ENCODE results near the gene SPNS3. TPM values are rescaled to one million over a fixed set of nuclear protein-coding genes. Genes with fewer than 3 reads are reported as not detected.

The SPNS3 gene
- total and polyA plus RNA-seq, 2 of the 8 experiments (the other 6 are each of a cell fraction or from before 2014, with no cell fraction given), result not detected

DNA sequence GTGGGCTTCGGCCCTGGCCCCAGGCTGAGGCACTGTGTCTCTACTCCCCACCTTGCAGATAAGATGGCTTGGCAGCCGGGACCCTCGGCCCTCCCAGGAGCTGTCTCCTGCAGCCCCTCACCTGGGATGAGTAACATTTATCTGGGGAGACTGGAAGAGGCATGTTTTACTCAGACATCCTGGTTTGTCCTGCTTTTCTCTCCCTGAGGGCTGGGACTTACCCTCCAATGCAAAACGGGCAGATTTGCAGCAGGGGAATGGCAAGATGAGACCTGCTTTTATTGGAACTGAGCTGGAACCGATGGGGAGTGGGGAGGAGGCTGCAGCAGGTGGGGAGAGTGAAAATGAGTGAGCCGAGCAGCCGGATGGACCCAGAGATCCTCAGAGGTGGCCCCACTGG is 39.9 kb upstream of the SPNS3 start (continued):
- TF ChIP-seq, protein P1, sequence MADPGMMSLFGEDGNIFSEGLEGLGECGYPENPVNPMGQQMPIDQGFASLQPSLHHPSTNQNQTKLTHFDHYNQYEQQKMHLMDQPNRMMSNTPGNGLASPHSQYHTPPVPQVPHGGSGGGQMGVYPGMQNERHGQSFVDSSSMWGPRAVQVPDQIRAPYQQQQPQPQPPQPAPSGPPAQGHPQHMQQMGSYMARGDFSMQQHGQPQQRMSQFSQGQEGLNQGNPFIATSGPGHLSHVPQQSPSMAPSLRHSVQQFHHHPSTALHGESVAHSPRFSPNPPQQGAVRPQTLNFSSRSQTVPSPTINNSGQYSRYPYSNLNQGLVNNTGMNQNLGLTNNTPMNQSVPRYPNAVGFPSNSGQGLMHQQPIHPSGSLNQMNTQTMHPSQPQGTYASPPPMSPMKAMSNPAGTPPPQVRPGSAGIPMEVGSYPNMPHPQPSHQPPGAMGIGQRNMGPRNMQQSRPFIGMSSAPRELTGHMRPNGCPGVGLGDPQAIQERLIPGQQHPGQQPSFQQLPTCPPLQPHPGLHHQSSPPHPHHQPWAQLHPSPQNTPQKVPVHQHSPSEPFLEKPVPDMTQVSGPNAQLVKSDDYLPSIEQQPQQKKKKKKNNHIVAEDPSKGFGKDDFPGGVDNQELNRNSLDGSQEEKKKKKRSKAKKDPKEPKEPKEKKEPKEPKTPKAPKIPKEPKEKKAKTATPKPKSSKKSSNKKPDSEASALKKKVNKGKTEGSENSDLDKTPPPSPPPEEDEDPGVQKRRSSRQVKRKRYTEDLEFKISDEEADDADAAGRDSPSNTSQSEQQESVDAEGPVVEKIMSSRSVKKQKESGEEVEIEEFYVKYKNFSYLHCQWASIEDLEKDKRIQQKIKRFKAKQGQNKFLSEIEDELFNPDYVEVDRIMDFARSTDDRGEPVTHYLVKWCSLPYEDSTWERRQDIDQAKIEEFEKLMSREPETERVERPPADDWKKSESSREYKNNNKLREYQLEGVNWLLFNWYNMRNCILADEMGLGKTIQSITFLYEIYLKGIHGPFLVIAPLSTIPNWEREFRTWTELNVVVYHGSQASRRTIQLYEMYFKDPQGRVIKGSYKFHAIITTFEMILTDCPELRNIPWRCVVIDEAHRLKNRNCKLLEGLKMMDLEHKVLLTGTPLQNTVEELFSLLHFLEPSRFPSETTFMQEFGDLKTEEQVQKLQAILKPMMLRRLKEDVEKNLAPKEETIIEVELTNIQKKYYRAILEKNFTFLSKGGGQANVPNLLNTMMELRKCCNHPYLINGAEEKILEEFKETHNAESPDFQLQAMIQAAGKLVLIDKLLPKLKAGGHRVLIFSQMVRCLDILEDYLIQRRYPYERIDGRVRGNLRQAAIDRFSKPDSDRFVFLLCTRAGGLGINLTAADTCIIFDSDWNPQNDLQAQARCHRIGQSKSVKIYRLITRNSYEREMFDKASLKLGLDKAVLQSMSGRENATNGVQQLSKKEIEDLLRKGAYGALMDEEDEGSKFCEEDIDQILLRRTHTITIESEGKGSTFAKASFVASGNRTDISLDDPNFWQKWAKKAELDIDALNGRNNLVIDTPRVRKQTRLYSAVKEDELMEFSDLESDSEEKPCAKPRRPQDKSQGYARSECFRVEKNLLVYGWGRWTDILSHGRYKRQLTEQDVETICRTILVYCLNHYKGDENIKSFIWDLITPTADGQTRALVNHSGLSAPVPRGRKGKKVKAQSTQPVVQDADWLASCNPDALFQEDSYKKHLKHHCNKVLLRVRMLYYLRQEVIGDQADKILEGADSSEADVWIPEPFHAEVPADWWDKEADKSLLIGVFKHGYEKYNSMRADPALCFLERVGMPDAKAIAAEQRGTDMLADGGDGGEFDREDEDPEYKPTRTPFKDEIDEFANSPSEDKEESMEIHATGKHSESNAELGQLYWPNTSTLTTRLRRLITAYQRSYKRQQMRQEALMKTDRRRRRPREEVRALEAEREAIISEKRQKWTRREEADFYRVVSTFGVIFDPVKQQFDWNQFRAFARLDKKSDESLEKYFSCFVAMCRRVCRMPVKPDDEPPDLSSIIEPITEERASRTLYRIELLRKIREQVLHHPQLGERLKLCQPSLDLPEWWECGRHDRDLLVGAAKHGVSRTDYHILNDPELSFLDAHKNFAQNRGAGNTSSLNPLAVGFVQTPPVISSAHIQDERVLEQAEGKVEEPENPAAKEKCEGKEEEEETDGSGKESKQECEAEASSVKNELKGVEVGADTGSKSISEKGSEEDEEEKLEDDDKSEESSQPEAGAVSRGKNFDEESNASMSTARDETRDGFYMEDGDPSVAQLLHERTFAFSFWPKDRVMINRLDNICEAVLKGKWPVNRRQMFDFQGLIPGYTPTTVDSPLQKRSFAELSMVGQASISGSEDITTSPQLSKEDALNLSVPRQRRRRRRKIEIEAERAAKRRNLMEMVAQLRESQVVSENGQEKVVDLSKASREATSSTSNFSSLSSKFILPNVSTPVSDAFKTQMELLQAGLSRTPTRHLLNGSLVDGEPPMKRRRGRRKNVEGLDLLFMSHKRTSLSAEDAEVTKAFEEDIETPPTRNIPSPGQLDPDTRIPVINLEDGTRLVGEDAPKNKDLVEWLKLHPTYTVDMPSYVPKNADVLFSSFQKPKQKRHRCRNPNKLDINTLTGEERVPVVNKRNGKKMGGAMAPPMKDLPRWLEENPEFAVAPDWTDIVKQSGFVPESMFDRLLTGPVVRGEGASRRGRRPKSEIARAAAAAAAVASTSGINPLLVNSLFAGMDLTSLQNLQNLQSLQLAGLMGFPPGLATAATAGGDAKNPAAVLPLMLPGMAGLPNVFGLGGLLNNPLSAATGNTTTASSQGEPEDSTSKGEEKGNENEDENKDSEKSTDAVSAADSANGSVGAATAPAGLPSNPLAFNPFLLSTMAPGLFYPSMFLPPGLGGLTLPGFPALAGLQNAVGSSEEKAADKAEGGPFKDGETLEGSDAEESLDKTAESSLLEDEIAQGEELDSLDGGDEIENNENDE (IDR thresholded peaks at IDR 0.05; ENCODE audit: insufficient replicate concordance, low read length), result no peak
- TF ChIP-seq JUN (IDR thresholded peaks at IDR 0.05; ENCODE audit: low read depth, low read length) (no peak), TAF7 (optimal IDR thresholded peaks at IDR 0.05; ENCODE audit: borderline replicate concordance, low read depth, low read length) (no peak), RFX5 (IDR thresholded peaks at IDR 0.05; ENCODE audit: borderline replicate concordance, low read depth, low read length) (no peak), SIN3A (conservative IDR thresholded peaks at IDR 0.05 in 1 of 2, IDR thresholded peaks at IDR 0.05 in 1 of 2; ENCODE audit: low read depth in 1 of 2, low read length in 2 of 2) (no peak), BCL11A (IDR thresholded peaks at IDR 0.05; ENCODE audit: low read depth in 2 of 2, low read length in 2 of 2) (no peak), GTF2F1 (IDR thresholded peaks at IDR 0.05; ENCODE audit: borderline replicate concordance, low read depth, low read length) (no peak), PHF8 (conservative IDR thresholded peaks at IDR 0.05; ENCODE audit: low read depth, low read length) (no peak), MAFK (IDR thresholded peaks at IDR 0.05; ENCODE audit: low read depth, low read length) (no peak), POLR2A (IDR thresholded peaks at IDR 0.05; ENCODE audit: control extremely low read depth in 1 of 2, low read depth in 2 of 2, low read length in 2 of 2) (no peak)
- TF ChIP-seq, protein P2, sequence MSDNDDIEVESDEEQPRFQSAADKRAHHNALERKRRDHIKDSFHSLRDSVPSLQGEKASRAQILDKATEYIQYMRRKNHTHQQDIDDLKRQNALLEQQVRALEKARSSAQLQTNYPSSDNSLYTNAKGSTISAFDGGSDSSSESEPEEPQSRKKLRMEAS (IDR thresholded peaks at IDR 0.05), result no peak
